GM18873 (cell line): ENCODE data around the gene CUEDC1.

Experiments
- ATAC-seq: cut with Tn5 transposase; IDR thresholded peaks from one replicate; pipeline ENCODE4 v1.9.1; 2021; ENCODE audit warnings: mild to moderate bottlenecking, moderate library complexity, moderate number of reproducible peaks; ENCODE audit not compliant: unreplicated experiment, low FRiP score

Gene CUEDC1

GRCh38 chr17:57866723-57867122 lies 88.5 kb downstream of the CUEDC1 start:
- ATAC-seq, result no peak

DNA sequence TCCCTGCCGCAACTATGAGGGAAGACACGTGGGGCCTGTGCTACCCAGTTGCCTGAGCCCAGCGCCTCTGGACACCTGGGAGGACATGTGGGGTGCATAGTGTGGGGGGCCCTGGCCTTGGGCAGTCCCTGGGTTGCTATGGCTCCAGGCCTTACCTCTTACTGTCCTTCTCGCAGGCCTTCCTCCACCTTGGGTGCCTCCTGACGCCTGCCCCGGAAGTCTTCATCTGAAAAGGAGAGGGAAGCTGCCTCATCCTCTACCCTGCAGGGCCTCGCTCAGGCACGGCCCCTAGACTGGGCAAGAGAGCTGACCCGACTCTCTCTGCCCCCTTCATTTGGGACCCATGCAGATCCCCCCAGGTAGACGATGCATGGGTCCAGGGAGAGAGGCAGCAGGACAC lies 88.9 kb downstream of the CUEDC1 start:
- ATAC-seq, result no peak

DNA sequence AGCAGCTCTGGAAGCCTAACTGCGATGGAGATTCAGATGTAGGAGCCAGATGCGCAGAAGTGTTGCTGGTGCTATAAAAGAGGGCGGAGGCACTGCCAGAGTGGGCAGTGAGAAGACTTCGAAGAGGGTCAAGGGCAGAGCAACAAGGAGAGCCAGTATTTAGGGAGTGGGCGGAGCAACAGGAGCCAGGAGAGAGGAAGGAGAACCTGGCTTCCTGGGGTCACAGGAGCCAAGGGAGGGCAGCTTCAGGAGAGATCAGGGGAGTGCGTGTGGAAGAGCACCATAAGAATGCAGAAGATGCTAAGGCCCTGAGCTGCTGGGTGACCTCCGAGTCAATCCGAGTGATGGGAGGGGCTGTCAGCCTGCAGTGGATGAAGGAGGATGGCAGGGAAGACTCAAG lies 90.9 kb downstream of the CUEDC1 start:
- ATAC-seq, result no peak

- ATAC-seq, result no peak
These were observed 92.2 kb downstream of the CUEDC1 start for GRCh38 chr17:57862694-57863667.

GRCh38 chr17:57861790-57862693 lies 93.2 kb downstream of the CUEDC1 start:
- ATAC-seq, result no peak

DNA sequence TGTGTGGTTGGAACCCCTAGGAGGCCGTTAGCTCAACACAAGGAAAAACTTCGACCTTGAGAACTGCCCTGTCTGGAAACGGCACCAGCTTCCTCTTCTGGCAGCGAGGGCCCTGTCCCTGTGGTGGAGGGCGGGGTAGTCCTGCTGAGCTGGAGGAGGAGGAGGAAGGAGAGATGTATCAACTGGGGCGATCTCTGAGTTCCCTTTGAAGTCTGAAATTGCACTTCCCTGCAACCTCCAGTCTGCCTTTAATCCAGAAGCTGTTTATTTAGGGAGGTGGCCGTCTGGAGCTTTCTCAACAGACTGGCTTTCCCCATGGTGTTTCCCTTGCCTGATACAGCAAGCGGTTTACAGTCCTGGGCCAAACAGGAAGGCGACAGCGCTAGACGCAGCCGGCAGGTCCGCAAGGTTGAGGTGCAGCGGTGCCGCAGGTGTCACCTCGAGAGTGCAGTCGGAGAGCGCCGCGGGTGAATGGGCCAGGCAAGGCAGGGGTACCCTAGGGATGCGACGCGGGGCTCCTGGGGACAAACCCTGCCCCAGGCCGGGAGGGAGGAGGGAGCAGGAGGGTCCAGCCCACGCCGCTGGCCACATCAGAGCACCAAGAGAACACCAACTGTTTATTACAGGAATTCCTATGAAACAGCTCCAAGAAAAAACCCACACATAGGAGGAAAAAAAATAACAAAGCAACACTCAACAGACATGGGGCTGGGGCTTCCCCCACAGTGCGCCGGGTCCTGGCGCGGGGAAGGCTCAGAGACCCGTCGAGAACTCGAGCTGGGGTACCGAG lies 94.0 kb downstream of the CUEDC1 start:
- no peak for ATAC-seq

GRCh38 chr17:57860414-57860999 lies 94.7 kb downstream of the CUEDC1 start:
- no peak for ATAC-seq

- ATAC-seq, result no peak
These were observed 95.4 kb downstream of the CUEDC1 start for GRCh38 chr17:57859601-57860413.

GRCh38 chr17:57858838-57859237 lies 96.4 kb downstream of the CUEDC1 start:
- ATAC-seq, result no peak

GRCh38 chr17:57856792-57857620 lies 98.2 kb downstream of the CUEDC1 start:
- ATAC-seq, result no peak

DNA sequence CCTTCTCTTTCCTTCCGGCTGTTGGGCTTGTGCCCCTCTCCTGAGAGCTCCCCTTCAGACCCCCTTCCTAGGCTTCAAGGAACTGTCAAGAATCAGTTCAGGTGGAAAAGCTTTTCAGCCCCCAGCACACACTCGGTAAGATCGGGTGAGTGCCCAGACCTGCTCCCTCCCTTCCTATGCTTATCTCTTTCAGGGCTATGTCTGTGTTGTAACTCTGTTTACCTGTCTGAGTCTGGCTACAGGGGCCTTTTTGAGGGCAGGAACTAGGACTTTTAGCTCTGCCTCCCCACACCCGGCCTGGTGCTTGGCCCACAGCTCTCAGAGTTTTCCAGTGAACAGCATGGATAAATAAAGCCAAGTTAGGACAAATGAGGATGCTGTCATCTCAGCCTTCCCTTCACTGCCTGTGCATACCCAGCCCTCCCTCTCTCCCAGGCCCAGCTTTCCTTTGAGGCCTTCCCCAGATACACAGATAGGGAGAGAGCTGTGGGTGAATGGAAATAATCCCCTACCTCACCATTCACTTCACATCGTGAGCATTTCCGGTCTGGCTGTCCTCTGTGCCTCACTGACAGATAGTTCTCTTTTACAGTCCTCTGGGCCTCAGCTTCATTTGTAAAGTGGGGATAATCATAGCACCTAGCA lies 99.7 kb downstream of the CUEDC1 start:
- ATAC-seq, result no peak

DNA sequence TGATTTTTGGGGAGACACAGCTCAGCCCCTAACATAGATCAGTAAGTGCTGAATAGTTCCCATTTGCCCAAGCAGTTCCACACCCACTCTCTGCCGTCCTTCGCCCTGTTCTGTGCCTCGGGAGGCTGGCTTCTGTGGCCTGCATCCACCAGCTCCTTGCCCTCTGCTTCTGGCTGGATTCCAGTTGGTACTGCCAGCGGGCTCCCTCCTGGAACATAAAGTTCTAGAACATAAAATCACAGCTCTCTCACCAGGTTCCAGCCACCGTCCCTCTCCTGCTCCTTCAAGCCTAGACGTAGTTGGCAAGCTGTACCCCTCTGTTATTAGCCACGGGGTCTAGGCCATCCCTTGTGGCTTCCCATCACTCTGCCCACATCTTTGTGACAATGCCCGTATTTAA lies 101.5 kb downstream of the CUEDC1 start:
- no peak for ATAC-seq

DNA sequence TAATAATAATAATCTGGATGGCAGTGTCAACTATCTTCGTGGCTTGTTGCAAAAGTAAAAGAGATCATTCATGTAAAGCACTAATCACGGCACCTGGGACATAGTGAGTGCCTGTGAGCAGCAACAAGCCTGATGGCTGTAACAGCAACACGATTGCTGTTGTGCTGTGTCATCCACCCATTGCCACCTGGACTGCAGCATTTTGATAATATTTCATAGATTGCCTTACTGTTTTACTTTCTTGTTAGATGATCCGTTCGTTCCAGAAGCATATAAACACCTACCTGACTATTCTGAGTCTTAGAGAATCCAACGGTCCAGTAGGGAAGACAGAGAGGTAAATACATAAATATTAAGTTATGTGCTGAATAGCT lies 102.3 kb downstream of the CUEDC1 start:
- no peak for ATAC-seq

GRCh38 chr17:57852092-57852954 lies 102.9 kb downstream of the CUEDC1 start:
- no peak for ATAC-seq

GRCh38 chr17:57849874-57850754 lies 105.1 kb downstream of the CUEDC1 start, which contains the start of gene MRPS23:
Gene MRPS23, minus strand, starts transcription at chr17:57850044. Its CDS starts 34 bp downstream, at chr17:57850010.
- peak; percentile 94 for ATAC-seq
